GM23338 (cell line): ENCODE data around the gene FUT6. TPM values are rescaled to one million over a fixed set of nuclear protein-coding genes. Genes with fewer than 3 reads are reported as not detected.
"Not testable (repeated sequence)": the region's sequence is repeated elsewhere in the genome, so short reads cannot be mapped to it uniquely, and the experiment has no call there.

Experiments used
- ATAC-seq: fragments of 200-7000 bp; cut with Tn5 transposase; 3 replicates; pipeline ENCODE4 v1.9.1; 2020
- DNase-seq: peaks from one replicate; pipeline ENCODE4 v3.0.0-alpha.2; 2015; ENCODE audit warnings: low spot score
- H2AFZ ChIP-seq: fragments of 200-600 bp; sonication (generic); 2 replicates; pipeline ENCODE4 v1.8.0; 2016; ENCODE audit warnings: antibody characterized with exemption, mild to moderate bottlenecking, moderate library complexity
- H3F3A ChIP-seq: fragments of 200-600 bp; sonication (generic); replicated peaks from 2 replicates; pipeline ENCODE4 v1.8.0; 2017; ENCODE audit warnings: antibody characterized with exemption, mixed run types, low read depth
- H3K27ac ChIP-seq: fragments of 200-600 bp; sonication (generic); 2 replicates; pipeline ENCODE4 v1.6.1; 2016; ENCODE audit warnings: low read depth
- H3K27me3 ChIP-seq: fragments of 200-600 bp; sonication (generic); 2 replicates; pipeline ENCODE4 v1.8.0; 2016; ENCODE audit warnings: mild to moderate bottlenecking, mixed run types, moderate library complexity; ENCODE audit not compliant: insufficient read depth
- H3K36me3 ChIP-seq: fragments of 200-600 bp; sonication (generic); 2 replicates; pipeline ENCODE4 v1.8.0; 2016; ENCODE audit warnings: mild to moderate bottlenecking; ENCODE audit not compliant: insufficient read depth
- H3K4me1 ChIP-seq: fragments of 200-600 bp; sonication (generic); 2 replicates; pipeline ENCODE4 v1.8.0; 2016; ENCODE audit warnings: mild to moderate bottlenecking, moderate library complexity; ENCODE audit not compliant: insufficient read depth
- H3K4me2 ChIP-seq: fragments of 200-600 bp; sonication (generic); 2 replicates; pipeline ENCODE4 v1.7.1; 2017; ENCODE audit warnings: mixed run types
- H3K4me3 ChIP-seq: fragments of 200-600 bp; sonication (generic); 2 replicates; pipeline ENCODE4 v1.6.1; 2016; ENCODE audit warnings: mixed run types
- H3K79me2 ChIP-seq: fragments of 200-600 bp; sonication (generic); replicated peaks from 2 replicates; pipeline ENCODE4 v1.8.0; 2017; ENCODE audit warnings: mild to moderate bottlenecking; ENCODE audit not compliant: insufficient read depth
- H3K9me2 ChIP-seq: fragments of 200-600 bp; sonication (generic); 2 replicates; pipeline ENCODE4 v1.8.0; 2017; ENCODE audit not compliant: insufficient read depth
- H4K20me1 ChIP-seq: fragments of 200-600 bp; sonication (generic); replicated peaks from 2 replicates; pipeline ENCODE4 v1.8.0; 2017; ENCODE audit warnings: mild to moderate bottlenecking; ENCODE audit not compliant: insufficient read depth
- H3K27ac Mint-ChIP-seq: 2 replicates; pipeline ENCODE4 v1.8.0; 2020; ENCODE audit warnings: inconsistent platforms, mild to moderate bottlenecking, moderate library complexity, mixed read lengths
- H3K27me3 Mint-ChIP-seq: 3 replicates; pipeline ENCODE4 v1.8.0; 2022; ENCODE audit warnings: low read depth, mild to moderate bottlenecking, moderate library complexity, mixed read lengths, inconsistent platforms; ENCODE audit not compliant: insufficient read depth, poor library complexity
- H3K36me3 Mint-ChIP-seq: 3 replicates; pipeline ENCODE4 v1.8.0; 2021; ENCODE audit warnings: low read depth, mild to moderate bottlenecking, inconsistent platforms, moderate library complexity, mixed read lengths
- H3K4me1 Mint-ChIP-seq: 3 replicates; pipeline ENCODE4 v1.8.0; 2020; ENCODE audit warnings: mild to moderate bottlenecking, inconsistent platforms, mixed read lengths
- H3K4me3 Mint-ChIP-seq: 3 replicates; pipeline ENCODE4 v1.8.0; 2021; ENCODE audit warnings: moderate library complexity, mild to moderate bottlenecking, inconsistent platforms, mixed read lengths
- H3K9me3 Mint-ChIP-seq: 3 replicates; pipeline ENCODE4 v1.8.0; 2020; ENCODE audit warnings: moderate library complexity, mild to moderate bottlenecking, inconsistent platforms, mixed read lengths
- CREB1 ChIP-seq: fragments of 250-450 bp; sonication (Bioruptor Pico); IDR thresholded peaks from 2 replicates; pipeline ENCODE4 v1.5.0; 2020; ENCODE audit warnings: low read depth, mild to moderate bottlenecking, moderate library complexity
- CTCF ChIP-seq, 2 experiments: fragments of 200-600 bp in 1 of 2; sonication (generic) in 1 of 2; conservative IDR thresholded peaks; 2 replicates each; pipeline versions ENCODE4 v1.5.1 to v1.6.1; 2016 to 2017; ENCODE audit warnings: antibody characterized with exemption in 2 of 2, low read depth in 2 of 2, mild to moderate bottlenecking in 2 of 2, moderate library complexity in 1 of 2
- ETS1 ChIP-seq: IDR thresholded peaks from 2 replicates; pipeline ENCODE4 v1.6.1; 2016; ENCODE audit warnings: antibody characterized with exemption
- EZH2 ChIP-seq: fragments of 200-600 bp; sonication (generic); IDR thresholded peaks from one replicate; pipeline ENCODE4 v1.8.0; 2017; ENCODE audit warnings: antibody characterized with exemption, mild to moderate bottlenecking, low read depth; ENCODE audit not compliant: unreplicated experiment
- EZH2phosphoT487 ChIP-seq: fragments of 200-600 bp; sonication (generic); IDR thresholded peaks from one replicate; pipeline ENCODE4 v1.8.1; 2018; ENCODE audit warnings: antibody characterized with exemption; ENCODE audit not compliant: unreplicated experiment
- JUNB ChIP-seq: IDR thresholded peaks from one replicate; pipeline ENCODE4 v1.6.1; 2016; ENCODE audit warnings: antibody characterized with exemption; ENCODE audit not compliant: unreplicated experiment
- POLR2AphosphoS5 ChIP-seq: IDR thresholded peaks from 2 replicates; pipeline ENCODE4 v1.6.1; 2016; ENCODE audit warnings: antibody characterized with exemption, low read depth
- REST ChIP-seq: IDR thresholded peaks from one replicate; pipeline ENCODE4 v1.6.1; 2018; ENCODE audit warnings: antibody characterized with exemption; ENCODE audit not compliant: unreplicated experiment
- ZNF114 ChIP-seq: fragments of 250-450 bp; sonication (Bioruptor Pico); IDR thresholded peaks from 2 replicates; pipeline ENCODE4 v1.5.0; 2020; ENCODE audit warnings: mild to moderate bottlenecking, moderate library complexity
- ZNF331 ChIP-seq: fragments of 250-450 bp; sonication (Bioruptor Pico); IDR thresholded peaks from 2 replicates; pipeline ENCODE4 v1.5.0; 2020; ENCODE audit warnings: low read depth, mild to moderate bottlenecking, moderate library complexity
- polyA plus RNA-seq: library from polyadenylated mRNA; unstranded; fragments of >200 nt; fragmentation: Nextera tagmentation; extraction: Ambion mirVana; gene quantifications from 2 replicates; pipeline ENCODE4 v1.2.1, GENCODE V29; 2016
- total RNA-seq: library from RNA; depleted of rRNA; stranded (reverse); fragments of >200 nt; shearing (Covaris generic); gene quantifications from 2 replicates; pipeline ENCODE4 v1.2.3, GENCODE V29; 2014

Gene FUT6
- total and polyA plus RNA-seq, 2 experiments from 2014 or later, result not detected

- Histone ChIP-seq H3K9me2 (no peaks in the 10 kb centered on the region), H3F3A (no peaks in the 10 kb centered on the region), H2AFZ (no peak overlapping the region), H3K4me3 (no peak overlapping the region), H3K27me3 (no peaks in the 10 kb centered on the region), H3K36me3 (no peaks in the 10 kb centered on the region), H3K4me1 (no peaks in the 10 kb centered on the region), H3K27ac (no peak overlapping the region), H3K4me2 (no peak overlapping the region), H4K20me1 (no peaks in the 10 kb centered on the region), H3K79me2 (no peaks in the 10 kb centered on the region)
- H3K4me1 Mint-ChIP-seq, result no peaks in the 10 kb centered on the region
- TF ChIP-seq JUNB (no peak), EZH2 (no peak), CREB1 (CRISPR knock-in tag) (no peak), ZNF331 (CRISPR knock-in tag) (no peak), ETS1 (no peak), EZH2phosphoT487 (no peak)
- H3K4me3 Mint-ChIP-seq, result no peak overlapping the region
- no peaks in the 10 kb centered on the region for H3K36me3 Mint-ChIP-seq
- H3K27me3 Mint-ChIP-seq, result peaks cover 4% of the 10 kb centered on the region
- peaks cover 6% of the 10 kb centered on the region; the same call in 1 of the 3 replicates for H3K9me3 Mint-ChIP-seq
- DNase-seq, result no peak
- no peak overlapping the region for H3K27ac Mint-ChIP-seq
- no peak for ATAC-seq
These were observed 3.9 kb upstream of the FUT6 start for GRCh38 chr19:5843295-5843927.

GRCh38 chr19:5841735-5842111 is 2.2 kb upstream of the FUT6 start:
- H3K27me3 ChIP-seq, H3K4me1 Mint-ChIP-seq, H3K9me3 Mint-ChIP-seq, H3K9me2 ChIP-seq, H3K4me1 ChIP-seq, H3K27ac ChIP-seq, H3K36me3 ChIP-seq, H3K27ac Mint-ChIP-seq, H3K27me3 Mint-ChIP-seq, H3K36me3 Mint-ChIP-seq, H3K4me3 ChIP-seq, H3K79me2 ChIP-seq, ATAC-seq, H2AFZ ChIP-seq, DNase-seq, H3F3A ChIP-seq, H4K20me1 ChIP-seq, H3K4me3 Mint-ChIP-seq, H3K4me2 ChIP-seq: not testable (repeated sequence)

- no peak overlapping the region for H3K4me3 Mint-ChIP-seq
- no peaks in the 10 kb centered on the region for H3F3A ChIP-seq
- H4K20me1 ChIP-seq, result no peaks in the 10 kb centered on the region
- no peaks in the 10 kb centered on the region for H3K4me1 Mint-ChIP-seq
- ATAC-seq (no peak), DNase-seq (no peak)
- H2AFZ ChIP-seq, result no peak overlapping the region
- no peaks in the 10 kb centered on the region for H3K27me3 ChIP-seq
- no peaks in the 10 kb centered on the region for H3K9me3 Mint-ChIP-seq
- no peaks in the 10 kb centered on the region for H3K79me2 ChIP-seq
- no peaks in the 10 kb centered on the region for H3K4me1 ChIP-seq
- no peaks in the 10 kb centered on the region for H3K9me2 ChIP-seq
- H3K4me2 ChIP-seq, result no peak overlapping the region
- H3K27me3 Mint-ChIP-seq, result peaks cover 8% of the 10 kb centered on the region
- no peaks in the 10 kb centered on the region for H3K36me3 Mint-ChIP-seq
- no peaks in the 10 kb centered on the region for H3K36me3 ChIP-seq
- H3K27ac ChIP-seq, result no peak overlapping the region
- no peak overlapping the region for H3K4me3 ChIP-seq
- no peak overlapping the region for H3K27ac Mint-ChIP-seq
- TF ChIP-seq CTCF (conservative IDR thresholded peaks at IDR 0.05; ENCODE audit: low read depth in 2 of 2) (no peak), POLR2AphosphoS5 (no peak), ZNF331 (CRISPR knock-in tag) (no peak), ZNF114 (no peak), EZH2phosphoT487 (no peak), REST (no peak)
These were observed 993 bp downstream of the FUT6 start for GRCh38 chr19:5838353-5839064.
